Parathyroid adenoma (tissue), 2 donors: Measurements from ENCODE around the gene PCDHGA5.
"Not testable (repeated sequence)": the region's sequence is repeated elsewhere in the genome, so short reads cannot be mapped to it uniquely, and the experiment has no call there.

ENCODE experiments used
- H2AFZ ChIP-seq: fragments of 300-600 bp; sonication (generic); one replicate; pipeline ENCODE4 v1.7.0; 2017; ENCODE audit warnings: antibody characterized with exemption, mild to moderate bottlenecking
- H3K27ac ChIP-seq: fragments of 300-600 bp; sonication (generic); one replicate; pipeline ENCODE4 v1.7.0; 2017
- H3K27me3 ChIP-seq: fragments of 300-600 bp; sonication (generic); one replicate; pipeline ENCODE4 v1.7.0; 2017; ENCODE audit warnings: low read length; ENCODE audit not compliant: control insufficient read depth, insufficient read depth
- H3K36me3 ChIP-seq: fragments of 300-600 bp; sonication (generic); one replicate; pipeline ENCODE4 v1.7.0; 2017; ENCODE audit warnings: low read length; ENCODE audit not compliant: control insufficient read depth, insufficient read depth
- H3K4me1 ChIP-seq: fragments of 300-600 bp; sonication (generic); one replicate; pipeline ENCODE4 v1.7.0; 2017; ENCODE audit warnings: control low read depth
- H3K4me2 ChIP-seq: fragments of 300-600 bp; sonication (generic); one replicate; pipeline ENCODE4 v1.7.0; 2017; ENCODE audit warnings: low read length
- H3K4me3 ChIP-seq: fragments of 300-600 bp; sonication (generic); one replicate; pipeline ENCODE4 v1.7.0; 2017; ENCODE audit warnings: low read depth, low read length
- H3K79me2 ChIP-seq: fragments of 300-600 bp; sonication (generic); one replicate; pipeline ENCODE4 v1.7.0; 2017; ENCODE audit warnings: control low read depth
- H3K9ac ChIP-seq: fragments of 300-600 bp; sonication (generic); one replicate; pipeline ENCODE4 v1.7.0; 2017; ENCODE audit warnings: mild to moderate bottlenecking
- H3K9me3 ChIP-seq: fragments of 300-600 bp; sonication (generic); one replicate; pipeline ENCODE4 v1.7.0; 2017; ENCODE audit warnings: low read length; ENCODE audit not compliant: control insufficient read depth
- CTCF ChIP-seq: fragments of 300-600 bp; sonication (generic); IDR thresholded peaks from one replicate; pipeline ENCODE4 v1.7.0; 2017; ENCODE audit warnings: antibody characterized with exemption, mild to moderate bottlenecking
- donor health status: primary hyperparathyroidism.

The PCDHGA5 gene

GRCh38 chr5:141343953-141344463 lies 20.0 kb upstream of the PCDHGA5 start:
- peaks cover 8% of the 10 kb centered on the region for H3K9me3 ChIP-seq
- no peaks in the 10 kb centered on the region for H3K79me2 ChIP-seq

GRCh38 chr5:141345327-141345726 lies 18.6 kb upstream of the PCDHGA5 start:
- H2AFZ ChIP-seq, result no peak overlapping the region
- no peak overlapping the region for H3K4me3 ChIP-seq

More at GRCh38 chr5:141343953-141344463, 20.0 kb upstream of the PCDHGA5 start:
- Histone ChIP-seq H3K36me3 (no peaks in the 10 kb centered on the region), H3K9ac (no peak overlapping the region), H3K4me3 (no peak overlapping the region), H2AFZ (no peak overlapping the region), H3K27me3 (no peaks in the 10 kb centered on the region), H3K4me1 (no peaks in the 10 kb centered on the region), H3K4me2 (no peak overlapping the region), H3K27ac (no peak overlapping the region)
- TF ChIP-seq CTCF, result no peak

GRCh38 chr5:141346017-141346416 lies 17.9 kb upstream of the PCDHGA5 start:
- H3K9me3 ChIP-seq, H3K4me3 ChIP-seq: not testable (repeated sequence)

More at GRCh38 chr5:141345327-141345726, 18.6 kb upstream of the PCDHGA5 start:
- Histone ChIP-seq H3K9me3 (peaks cover 8% of the 10 kb centered on the region), H3K9ac (no peak overlapping the region), H3K27me3 (no peaks in the 10 kb centered on the region), H3K4me1 (no peaks in the 10 kb centered on the region), H3K36me3 (no peaks in the 10 kb centered on the region), H3K79me2 (no peaks in the 10 kb centered on the region), H3K27ac (no peak overlapping the region), H3K4me2 (no peak overlapping the region)
- TF ChIP-seq CTCF, result no peak

GRCh38 chr5:141349917-141350619 lies 13.9 kb upstream of the PCDHGA5 start, which contains the start of gene PCDHGB1:
PCDHGB1 (plus strand) TSS chr5:141350099; CDS start chr5:141350261, 162 bp downstream.
- Histone ChIP-seq H3K9me3 (no peaks in the 10 kb centered on the region), H3K36me3 (no peaks in the 10 kb centered on the region), H3K9ac (no peak within 1 kb of the TSS), H3K79me2 (no peaks in the 10 kb centered on the region), H3K4me1 (no peaks in the 10 kb centered on the region), H3K27ac (no peak within 1 kb of the TSS), H3K27me3 (no peaks in the 10 kb centered on the region), H2AFZ (no peak within 1 kb of the TSS), H3K4me3 (peak within 1 kb of the TSS; percentile 55), H3K4me2 (peak within 1 kb of the TSS; percentile 73)
- no peak for TF ChIP-seq CTCF

More at GRCh38 chr5:141346017-141346416, 17.9 kb upstream of the PCDHGA5 start:
- not testable (repeated sequence) for H3K27me3 ChIP-seq, H3K27ac ChIP-seq, H2AFZ ChIP-seq, H3K9ac ChIP-seq, H3K79me2 ChIP-seq, H3K4me1 ChIP-seq, H3K36me3 ChIP-seq, H3K4me2 ChIP-seq

- Histone ChIP-seq H3K9ac (no peak overlapping the region), H3K79me2 (no peaks in the 10 kb centered on the region), H3K27me3 (no peaks in the 10 kb centered on the region), H3K27ac (no peak overlapping the region), H3K4me2 (no peak overlapping the region), H3K9me3 (peaks cover 5% of the 10 kb centered on the region), H3K4me1 (no peaks in the 10 kb centered on the region), H3K4me3 (no peak overlapping the region), H2AFZ (no peak overlapping the region), H3K36me3 (peaks cover 2% of the 10 kb centered on the region)
- no peak for TF ChIP-seq CTCF
Observed at GRCh38 chr5:141351591-141351990, 12.4 kb upstream of the PCDHGA5 start.
